ENCODE measurements around the gene DUSP28.
"Not testable (repeated sequence)": the region's sequence is repeated elsewhere in the genome, so short reads cannot be mapped to it uniquely, and the experiment has no call there.

Gene DUSP28, protein sequence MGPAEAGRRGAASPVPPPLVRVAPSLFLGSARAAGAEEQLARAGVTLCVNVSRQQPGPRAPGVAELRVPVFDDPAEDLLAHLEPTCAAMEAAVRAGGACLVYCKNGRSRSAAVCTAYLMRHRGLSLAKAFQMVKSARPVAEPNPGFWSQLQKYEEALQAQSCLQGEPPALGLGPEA

GRCh38 chr2:240560084-240560479 lies at the start of gene DUSP28:
TSS of gene DUSP28 (plus strand) at chr2:240560357. CDS start at chr2:240560685, 328 bp downstream.
- DNase-seq (ENCODE audit: low read depth in 2 of 2): peak; percentile 84

- DNase-seq (ENCODE audit: low read depth in 2 of 2): no peak
These were observed 49.5 kb upstream of the DUSP28 start for GRCh38 chr2:240510513-240511210.

- DNase-seq (ENCODE audit: low read depth in 2 of 2): no peak
These were observed 48.6 kb upstream of the DUSP28 start for GRCh38 chr2:240511351-240512108.

GRCh38 chr2:240512109-240512485 lies 48.1 kb upstream of the DUSP28 start:
- no peak for DNase-seq (ENCODE audit: low read depth in 2 of 2)

DNA sequence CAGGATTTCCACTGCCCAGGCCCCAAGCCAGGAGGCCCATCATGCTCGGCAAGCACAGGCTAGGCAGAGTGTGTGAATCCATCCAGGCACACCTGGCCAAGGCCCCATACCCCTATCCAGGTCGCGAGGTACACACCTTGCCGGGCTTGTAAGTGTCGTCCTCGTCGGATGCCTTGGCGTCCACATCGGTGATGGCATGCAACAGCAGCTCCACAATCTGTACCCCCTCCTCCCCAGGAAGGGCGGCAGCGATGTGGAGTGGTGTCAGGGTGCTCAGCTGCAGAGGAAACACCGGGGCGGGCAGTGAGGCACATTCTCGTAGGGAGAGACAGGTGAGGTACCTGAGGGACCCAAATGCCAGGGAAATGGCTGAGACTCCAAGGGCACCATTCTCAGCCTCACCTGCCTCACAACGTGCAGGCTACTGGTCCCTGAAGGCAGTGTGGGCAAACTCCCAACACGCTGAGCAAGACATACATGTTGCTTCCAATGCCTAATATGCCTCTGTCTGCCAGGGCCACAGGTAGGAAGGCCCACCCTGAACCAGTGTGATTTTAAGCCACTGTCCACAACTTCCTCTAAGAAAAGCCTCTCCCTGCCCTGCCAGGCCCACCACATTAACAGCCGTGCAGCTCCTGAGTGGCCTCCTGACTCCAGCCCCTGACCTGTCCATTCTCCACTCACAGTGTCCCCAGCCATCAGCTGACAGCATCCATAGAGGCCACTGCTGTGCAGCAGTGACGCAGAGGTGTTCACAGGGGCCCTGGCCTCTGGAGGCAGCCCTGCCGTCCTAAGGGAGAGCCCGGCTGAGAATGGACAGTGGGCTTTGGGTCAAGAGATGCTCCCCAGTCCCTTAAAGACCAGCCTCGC lies 47.3 kb upstream of the DUSP28 start:
- DNase-seq (ENCODE audit: low read depth in 2 of 2): no peak

DNA sequence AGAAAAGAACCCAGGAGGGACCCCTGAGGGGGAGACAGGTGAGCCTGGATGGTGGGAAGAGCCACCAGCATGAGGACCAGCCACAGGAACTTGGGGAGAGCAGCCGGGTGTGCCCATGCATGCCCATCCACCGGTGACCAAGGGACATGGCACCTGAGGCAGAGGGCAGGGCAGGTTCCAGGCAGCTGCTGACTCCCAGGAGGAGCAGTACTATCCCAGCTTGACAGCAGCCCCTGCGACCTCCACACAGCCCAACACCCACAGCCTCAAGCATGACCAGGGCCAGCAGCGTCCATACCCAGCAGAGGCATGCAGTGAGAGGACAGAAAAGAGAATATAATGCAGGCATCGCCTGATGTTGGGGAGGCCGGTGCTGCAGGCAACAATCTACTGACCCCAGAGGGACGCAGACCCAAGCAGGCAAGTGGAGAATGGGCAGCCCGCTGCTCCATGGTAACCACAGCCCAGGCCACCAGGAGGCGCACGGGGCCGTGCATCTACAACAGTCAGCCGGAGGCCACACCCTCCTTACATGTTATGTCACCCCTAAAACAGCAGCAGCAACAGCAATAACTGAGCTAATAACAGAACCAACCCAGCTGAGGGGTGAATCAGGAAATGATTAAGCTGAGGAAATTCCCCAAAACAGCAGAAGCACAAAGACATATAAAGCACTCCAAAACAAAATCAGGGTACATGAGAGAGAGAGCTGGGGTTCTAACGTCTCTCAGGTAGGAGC lies 46.4 kb upstream of the DUSP28 start:
- peak; percentile 71 to 73 for DNase-seq (ENCODE audit: low read depth in 2 of 2)

DNA sequence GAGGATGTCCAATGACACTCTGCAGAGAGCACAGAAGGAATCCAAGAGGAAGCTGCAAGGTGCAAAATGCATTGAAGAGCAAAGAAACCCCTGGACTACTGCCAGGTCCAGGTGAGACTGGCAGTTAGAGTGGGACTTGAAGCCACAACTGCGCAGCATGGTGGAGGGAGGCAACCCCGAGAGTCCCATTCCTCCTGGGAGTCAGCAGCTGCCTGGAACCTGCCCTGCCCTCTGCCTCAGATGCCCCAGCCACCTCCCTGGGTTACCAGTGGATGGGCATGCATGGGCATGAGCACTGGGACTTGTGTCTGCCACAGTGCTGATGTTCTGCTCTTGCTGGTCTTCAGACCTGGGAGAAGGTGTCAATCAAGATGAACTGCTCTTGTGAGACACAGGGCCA lies 45.5 kb upstream of the DUSP28 start:
- DNase-seq (ENCODE audit: low read depth in 2 of 2): no peak

GRCh38 chr2:240517342-240517741 lies 42.8 kb upstream of the DUSP28 start:
- DNase-seq (ENCODE audit: low read depth in 2 of 2): no peak

DNA sequence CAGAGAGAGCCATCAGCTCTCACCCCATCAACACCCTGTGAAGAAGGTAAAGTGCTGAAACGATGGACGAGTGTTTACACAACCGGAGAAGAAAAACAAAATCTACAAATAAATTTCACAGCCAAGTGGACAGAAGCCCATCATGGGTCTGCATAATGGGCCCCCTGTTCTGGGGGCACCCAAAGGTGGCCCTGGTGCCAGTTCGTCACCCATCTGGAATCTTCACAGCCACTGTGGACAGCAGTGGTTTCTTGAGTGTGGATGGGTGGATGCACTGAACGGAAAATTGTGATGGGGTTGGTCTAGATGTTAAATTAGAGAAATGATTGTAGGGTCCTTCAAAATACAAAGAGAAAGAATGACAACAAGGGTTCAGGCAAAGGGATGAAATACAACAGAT lies 41.2 kb upstream of the DUSP28 start:
- DNase-seq (ENCODE audit: low read depth in 2 of 2): no peak

DNA sequence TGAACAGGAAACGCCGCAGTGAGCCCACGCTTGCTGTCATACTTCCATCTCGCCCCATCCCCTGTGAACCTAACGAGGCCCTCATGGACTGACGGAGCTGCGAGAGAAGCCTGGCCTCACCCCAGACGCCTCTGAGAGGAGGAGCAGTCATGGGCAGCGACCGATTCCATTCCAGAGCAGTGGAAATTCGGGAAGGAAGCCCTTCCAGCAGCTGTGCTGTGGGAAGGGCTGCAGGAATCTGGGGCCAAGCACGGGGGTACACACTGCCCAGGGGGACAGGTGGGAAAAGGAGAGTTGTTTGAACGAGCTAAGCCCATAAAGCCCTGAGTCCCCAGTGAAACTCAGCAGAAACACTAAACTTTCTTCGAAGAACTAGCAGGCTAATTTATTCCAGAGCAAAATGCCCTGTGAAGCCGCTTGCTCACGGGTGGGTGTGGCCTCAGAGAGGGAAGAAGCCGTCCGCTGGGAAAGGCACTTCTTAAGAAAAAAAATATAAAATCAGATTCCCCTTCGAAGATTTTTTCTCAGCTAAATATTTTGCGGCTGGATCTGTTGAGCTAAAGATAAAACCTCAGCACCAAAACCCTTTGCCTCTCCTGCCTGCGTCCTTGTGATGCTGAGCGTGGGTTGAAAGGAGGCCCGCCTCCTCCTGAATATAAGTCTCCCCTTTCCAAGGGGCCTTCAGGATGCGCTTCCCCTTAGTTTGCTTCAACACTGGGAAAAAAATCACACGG lies 40.6 kb upstream of the DUSP28 start:
- no peak for DNase-seq (ENCODE audit: low read depth in 2 of 2)

DNA sequence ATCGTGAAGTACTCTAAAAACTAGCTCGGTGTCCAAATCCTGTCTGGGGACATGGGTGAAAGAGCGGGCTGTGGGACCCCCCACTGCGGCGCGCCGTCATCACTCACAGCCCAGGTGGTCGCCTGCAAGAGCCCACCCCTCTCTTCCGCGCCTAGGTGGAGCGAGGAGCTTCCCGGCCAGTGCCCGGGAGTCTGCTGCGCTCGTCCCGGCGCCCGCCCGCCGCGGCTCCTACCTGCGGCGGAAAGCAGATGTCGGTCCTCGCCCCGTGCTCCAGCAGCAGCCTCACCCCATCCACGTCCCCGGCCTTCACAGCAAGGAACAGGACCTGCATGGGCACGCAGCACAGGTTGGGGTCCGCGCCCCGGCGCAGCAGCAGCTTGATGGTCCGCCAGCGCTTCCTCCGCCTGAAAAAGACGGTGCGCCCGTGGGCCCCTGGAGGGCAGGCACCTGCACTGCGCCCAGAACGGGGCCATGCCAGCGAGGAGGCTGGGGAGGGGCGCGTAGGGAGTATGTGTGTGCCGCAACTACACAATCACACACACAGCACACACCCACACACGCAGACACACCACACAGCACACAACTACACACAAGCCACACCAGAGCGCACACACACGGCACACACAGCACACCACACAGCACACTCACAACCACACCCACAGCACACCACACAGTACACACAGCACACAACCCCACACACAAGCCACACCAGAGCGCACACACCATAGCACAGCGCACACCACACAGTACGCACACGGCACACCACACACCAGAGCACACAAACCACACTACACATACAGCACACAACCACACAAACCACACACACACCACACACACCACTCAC lies 39.8 kb upstream of the DUSP28 start:
- DNase-seq (ENCODE audit: low read depth in 2 of 2): no peak

- no peak for DNase-seq (ENCODE audit: low read depth in 2 of 2)
These were observed 39.2 kb upstream of the DUSP28 start for GRCh38 chr2:240520974-240521350.

- DNase-seq (ENCODE audit: low read depth in 2 of 2): not testable (repeated sequence)
These were observed 38.3 kb upstream of the DUSP28 start for GRCh38 chr2:240521885-240522284.

- no peak for DNase-seq (ENCODE audit: low read depth in 2 of 2)
These were observed 37.8 kb upstream of the DUSP28 start for GRCh38 chr2:240522406-240522805.

DNA sequence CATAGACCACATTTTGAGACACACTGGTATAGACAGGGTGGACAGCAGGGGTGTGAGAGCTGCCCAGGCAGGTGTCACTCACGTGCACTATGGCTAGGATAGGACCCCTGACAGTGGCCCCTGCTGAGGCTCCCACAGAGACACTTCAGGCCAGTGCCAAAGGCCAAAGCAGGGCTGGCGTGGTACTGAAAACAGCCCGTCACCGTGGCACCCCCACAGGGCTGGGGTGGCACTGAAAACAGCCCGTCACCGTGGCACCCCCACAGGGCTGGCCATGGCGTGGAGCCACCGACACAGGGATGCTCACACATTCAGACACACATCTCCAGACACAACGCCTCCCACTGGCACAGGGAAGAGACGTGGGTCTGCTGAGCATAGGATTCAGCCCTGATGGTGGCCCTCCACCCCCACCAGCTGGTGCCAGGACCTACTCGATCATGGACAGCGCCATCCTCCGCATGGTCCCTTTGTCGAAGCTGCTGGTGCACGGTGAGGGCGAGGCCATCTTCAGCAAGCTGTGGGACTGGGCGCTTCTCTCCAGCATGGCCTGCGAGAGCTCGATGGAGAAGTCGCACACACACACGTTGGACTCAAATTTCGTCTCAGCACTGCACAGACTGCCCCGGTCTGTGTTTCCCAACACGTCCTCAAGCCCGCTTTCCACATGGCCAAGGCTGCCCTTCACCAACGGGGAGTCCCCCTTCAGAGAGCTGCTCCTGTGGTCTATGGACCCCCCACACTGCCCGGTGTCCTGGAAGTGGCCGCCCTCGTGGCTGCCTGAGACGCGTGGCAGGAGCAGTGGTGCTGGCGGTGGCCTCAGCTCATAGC lies 36.5 kb upstream of the DUSP28 start:
- no peak for DNase-seq (ENCODE audit: low read depth in 2 of 2)

DNA sequence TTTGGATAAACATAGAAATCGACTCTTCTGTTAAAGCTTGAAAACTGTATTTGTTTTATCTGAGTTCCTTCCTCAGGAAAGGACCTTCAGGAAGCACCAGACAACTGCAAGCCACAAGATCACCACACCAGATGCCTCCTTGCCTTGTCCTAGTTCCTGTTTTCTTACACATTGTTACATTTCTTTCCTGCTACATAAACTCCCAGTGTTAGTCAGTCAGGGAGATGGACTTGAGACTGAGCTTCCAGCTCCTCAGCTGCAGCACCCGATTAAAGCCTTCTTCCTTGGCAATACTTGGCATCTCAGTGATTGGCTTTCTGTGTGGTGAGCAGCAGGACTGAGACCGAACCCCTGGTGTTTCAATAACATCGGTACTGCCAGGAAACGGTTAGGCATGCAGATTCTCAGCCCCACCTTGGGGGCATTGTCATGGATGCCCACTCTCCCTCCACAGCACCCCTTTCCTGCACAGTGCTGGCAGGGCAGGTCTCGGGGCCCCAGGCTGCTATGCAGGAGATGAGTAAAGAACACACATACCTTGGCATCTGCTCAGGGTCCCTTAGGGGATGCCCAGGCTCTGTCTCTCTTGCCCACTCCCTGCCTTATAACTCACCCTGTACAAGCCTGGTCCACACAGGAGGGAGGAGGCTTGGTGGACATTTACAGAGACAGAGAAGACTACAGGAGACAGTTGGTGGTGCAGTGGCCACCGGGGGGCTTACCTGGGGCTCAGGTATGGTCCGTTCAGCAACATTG lies 35.0 kb upstream of the DUSP28 start:
- no peak for DNase-seq (ENCODE audit: low read depth in 2 of 2)

DNA sequence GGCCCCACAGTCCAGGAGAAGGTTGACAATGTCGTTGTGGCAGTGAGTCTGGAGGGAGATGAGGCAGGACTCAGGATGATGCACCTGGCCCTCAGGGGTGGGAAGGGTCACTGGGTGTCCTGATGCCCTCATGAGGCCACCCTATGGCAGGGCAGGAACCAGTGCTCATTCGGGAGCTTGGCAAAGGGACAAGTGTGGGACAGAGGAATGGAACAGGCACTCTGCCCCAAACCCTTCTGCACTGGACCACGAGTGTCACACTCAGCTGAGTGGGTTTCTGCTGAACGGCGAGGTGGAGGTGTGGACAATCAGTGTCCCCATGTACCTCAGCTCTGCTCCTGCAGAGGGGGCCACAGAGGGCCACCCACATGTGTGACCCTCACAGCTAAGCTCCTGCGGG lies 34.4 kb upstream of the DUSP28 start:
- no peak for DNase-seq (ENCODE audit: low read depth in 2 of 2)

DNA sequence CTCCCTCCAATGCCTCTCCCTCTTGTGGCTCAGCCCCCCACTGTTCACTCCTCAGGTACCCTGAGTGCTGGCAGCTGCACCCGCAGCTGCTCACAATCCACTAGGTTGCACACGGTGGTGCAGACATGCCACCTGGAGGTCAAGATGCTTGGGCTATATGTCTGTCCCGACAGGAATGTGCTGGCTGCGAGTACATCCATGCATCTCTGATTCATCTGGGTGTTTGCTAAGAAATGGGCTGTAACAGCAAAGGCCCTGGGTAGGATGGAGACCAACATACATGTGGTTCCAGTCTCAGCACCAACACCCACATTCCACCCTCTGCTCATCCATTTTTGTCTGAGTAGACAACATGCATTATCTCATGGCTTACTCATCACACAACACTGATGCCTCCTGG lies 33.6 kb upstream of the DUSP28 start:
- no peak for DNase-seq (ENCODE audit: low read depth in 2 of 2)

Data from activated CD4-positive, alpha-beta T cell treated with anti-CD3 and anti-CD28 coated beads for 24 hours (primary cell).